Gastroesophageal sphincter (tissue), 3 donors: Measurements from ENCODE around the gene AFF3.

Experiments used
- CTCF ChIP-seq, 4 experiments: fragments of 200-600 bp in 2 of 4; fragments of 450-650 bp in 2 of 4; sonication (generic) in 1 of 4; IDR thresholded peaks; one replicate each; pipeline ENCODE4 v1.5.1; 2017 to 2019; ENCODE audit warnings: antibody characterized with exemption in 4 of 4, mild to moderate bottlenecking in 2 of 4, moderate library complexity in 2 of 4
- EP300 ChIP-seq: sonication (generic); formaldehyde crosslinking; IDR thresholded peaks from one replicate; pipeline ENCODE4 v1.6.1; 2017; ENCODE audit warnings: antibody characterized with exemption, mild to moderate bottlenecking
- POLR2A ChIP-seq, 2 donors: fragments of 450-650 bp; IDR thresholded peaks; one replicate each; pipeline ENCODE4 v1.6.1; 2017; ENCODE audit warnings: antibody characterized with exemption in 2 of 2, mild to moderate bottlenecking in 2 of 2, moderate library complexity in 1 of 2
- POLR2AphosphoS5 ChIP-seq: sonication (generic); formaldehyde crosslinking; IDR thresholded peaks from one replicate; pipeline ENCODE4 v1.6.1; 2017; ENCODE audit warnings: antibody characterized with exemption

GRCh38 chr2:100137318-100137717 is 5.1 kb downstream of the AFF3 start:
- TF ChIP-seq CTCF (IDR thresholded peaks at IDR 0.05), result no peak
- TF ChIP-seq POLR2A (IDR thresholded peaks at IDR 0.05), result no peak
- TF ChIP-seq POLR2AphosphoS5, result no peak
- no peak for TF ChIP-seq EP300
